LNCaP clone FGC (cell line): ENCODE measurements around the gene ZNF76.
"Not testable (repeated sequence)": the region's sequence is repeated elsewhere in the genome, so short reads cannot be mapped to it uniquely, and the experiment has no call there.

Source experiments
- DNase-seq: peaks from one replicate; pipeline ENCODE4 v3.0.0-alpha.2; 2011; ENCODE audit warnings: low read depth
- H3K4me3 ChIP-seq: 2 replicates; pipeline ENCODE4 v1.5.1; 2011; ENCODE audit warnings: mild to moderate bottlenecking, low read depth, low read length, control low read depth
- TF ChIP-seq, protein P1 (sequence below): IDR thresholded peaks from 2 replicates; pipeline ENCODE4 v1.5.1; 2012; ENCODE audit warnings: mild to moderate bottlenecking; ENCODE audit not compliant: control insufficient read depth, insufficient read depth; ENCODE audit errors: extremely low read depth

ZNF76 gene

GRCh38 chr6:35320031-35320410, 60.5 kb downstream of the ZNF76 start:
- H3K4me3 ChIP-seq, result no peak overlapping the region
- TF ChIP-seq, protein P1, sequence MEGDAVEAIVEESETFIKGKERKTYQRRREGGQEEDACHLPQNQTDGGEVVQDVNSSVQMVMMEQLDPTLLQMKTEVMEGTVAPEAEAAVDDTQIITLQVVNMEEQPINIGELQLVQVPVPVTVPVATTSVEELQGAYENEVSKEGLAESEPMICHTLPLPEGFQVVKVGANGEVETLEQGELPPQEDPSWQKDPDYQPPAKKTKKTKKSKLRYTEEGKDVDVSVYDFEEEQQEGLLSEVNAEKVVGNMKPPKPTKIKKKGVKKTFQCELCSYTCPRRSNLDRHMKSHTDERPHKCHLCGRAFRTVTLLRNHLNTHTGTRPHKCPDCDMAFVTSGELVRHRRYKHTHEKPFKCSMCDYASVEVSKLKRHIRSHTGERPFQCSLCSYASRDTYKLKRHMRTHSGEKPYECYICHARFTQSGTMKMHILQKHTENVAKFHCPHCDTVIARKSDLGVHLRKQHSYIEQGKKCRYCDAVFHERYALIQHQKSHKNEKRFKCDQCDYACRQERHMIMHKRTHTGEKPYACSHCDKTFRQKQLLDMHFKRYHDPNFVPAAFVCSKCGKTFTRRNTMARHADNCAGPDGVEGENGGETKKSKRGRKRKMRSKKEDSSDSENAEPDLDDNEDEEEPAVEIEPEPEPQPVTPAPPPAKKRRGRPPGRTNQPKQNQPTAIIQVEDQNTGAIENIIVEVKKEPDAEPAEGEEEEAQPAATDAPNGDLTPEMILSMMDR, result no peak
- DNase-seq, result no peak

GRCh38 chr6:35321091-35321490, 61.6 kb downstream of the ZNF76 start:
- TF ChIP-seq, protein P1, result no peak

GRCh38 chr6:35327349-35328027, 68.0 kb downstream of the ZNF76 start:
- DNase-seq, result no peak
- TF ChIP-seq, protein P1, result peak; percentile 40
- H3K4me3 ChIP-seq, result no peak overlapping the region

More at GRCh38 chr6:35321091-35321490, 61.6 kb downstream of the ZNF76 start:
- no peak overlapping the region for H3K4me3 ChIP-seq
- DNase-seq, result no peak

DNA sequence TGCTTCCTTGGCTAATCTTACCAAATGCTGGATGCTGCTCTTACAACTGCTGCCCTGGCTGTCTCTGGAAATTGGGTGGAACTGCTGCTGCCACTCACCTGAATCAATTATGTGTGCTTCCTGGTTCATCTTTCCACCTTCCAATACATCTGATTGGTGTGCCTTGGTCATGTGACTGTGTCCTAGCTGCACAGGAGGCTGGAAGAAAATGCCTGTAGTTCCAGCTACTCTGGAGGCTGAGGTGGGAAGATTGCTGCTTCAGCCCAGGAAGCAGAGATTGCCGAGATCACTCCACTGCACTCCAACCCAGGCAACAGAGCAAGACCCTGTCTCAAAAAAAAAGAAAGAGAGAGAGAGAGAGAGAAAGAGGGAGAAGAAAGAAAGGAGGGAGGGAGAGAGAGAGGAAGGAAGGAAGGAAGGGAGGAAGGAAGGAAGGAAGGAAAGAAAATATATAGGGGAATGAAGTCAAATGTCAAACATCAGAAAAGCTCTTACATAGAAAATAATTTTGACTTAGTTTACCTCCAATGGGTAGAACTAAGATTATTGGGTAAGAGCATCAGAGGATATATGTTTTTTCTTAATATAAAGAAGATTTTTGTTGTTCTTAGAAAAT, 68.7 kb downstream of the ZNF76 start:
- DNase-seq, result no peak
- no peak overlapping the region for H3K4me3 ChIP-seq
- TF ChIP-seq, protein P1, result no peak

- not testable (repeated sequence) for H3K4me3 ChIP-seq, DNase-seq
Measured at GRCh38 chr6:35328965-35329364, 69.4 kb downstream of the ZNF76 start.

DNA sequence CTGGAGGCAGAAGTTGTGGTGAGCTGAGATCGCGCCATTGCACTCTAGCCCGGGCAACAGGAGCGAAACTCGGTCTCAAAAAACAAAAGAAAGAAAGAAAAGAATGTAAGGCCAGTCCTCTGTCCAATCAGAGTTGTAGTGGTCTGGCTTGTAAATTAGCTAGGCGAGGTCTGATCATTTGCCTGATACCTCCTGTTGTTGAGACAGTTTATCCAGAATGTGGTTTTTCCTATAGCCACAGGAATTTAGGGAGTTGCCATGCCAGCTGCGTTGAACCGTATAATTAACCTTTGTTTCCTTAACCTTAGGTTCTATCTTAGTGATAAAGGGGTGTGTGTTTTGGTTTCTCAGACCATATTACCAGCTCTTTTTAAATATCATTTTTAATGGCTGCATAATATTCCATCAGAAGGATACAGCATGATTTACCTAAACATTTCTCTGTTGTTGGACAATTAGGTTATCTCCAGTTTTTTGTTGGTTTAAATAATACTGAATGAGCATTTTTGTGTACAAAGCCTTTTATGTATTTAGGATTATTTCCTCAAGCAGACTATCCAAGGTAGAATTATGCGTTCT, 71.1 kb downstream of the ZNF76 start:
- TF ChIP-seq, protein P1, result no peak
- H3K4me3 ChIP-seq, result no peak overlapping the region
- no peak for DNase-seq

GRCh38 chr6:35332074-35332887, 72.7 kb downstream of the ZNF76 start:
- TF ChIP-seq, protein P1, result peak; percentile 21; the same call in 1 of the 2 replicates
- DNase-seq, result peak; percentile 79

More at GRCh38 chr6:35332074-35332887, 72.7 kb downstream of the ZNF76 start:
- 0 out of 2 replicates have a peak overlapping the region, but pooled peaks have one; percentile 18 for H3K4me3 ChIP-seq
